Panc1 (cell line): ENCODE results near the gene NT5DC2. TPM values are rescaled to one million over a fixed set of nuclear protein-coding genes. Genes with fewer than 3 reads are reported as not detected.

Experiments
- ATAC-seq: fragments of 200-7000 bp; cut with Tn5 transposase; 2 replicates; pipeline ENCODE4 v1.9.1; 2020; ENCODE audit warnings: mild to moderate bottlenecking, moderate library complexity
- BruUV-seq: library from RNA; stranded (reverse); fragments of 400-500 nt; replicated peaks from 2 replicates; lab custom pipeline; 2021; lab: Mats Ljungman, UMichigan
- CTCF ChIA-PET: fragments of 300-600 bp; sonication (Branson Sonifier 250); formaldehyde crosslinking; loops from one replicate; lab custom pipeline; 2022; ENCODE audit warnings: antibody characterized with exemption; lab: Charles Lee
- POLR2A ChIA-PET: fragments of 300-600 bp; sonication (Branson Sonifier 250); formaldehyde crosslinking; loops from one replicate; lab custom pipeline; 2022; ENCODE audit warnings: antibody characterized with exemption; lab: Charles Lee
- DNase-seq: peaks from one replicate; pipeline ENCODE4 v3.0.0-alpha.2; 2010; ENCODE audit warnings: low read depth, low spot score
- H3K27ac ChIP-seq: 2 replicates; pipeline ENCODE4 v1.5.1; 2011; ENCODE audit warnings: mild to moderate bottlenecking, low read length, inconsistent platforms
- H3K27me3 ChIP-seq: fragments of 200-500 bp; sonication (Bioruptor generic); 2 replicates; pipeline ENCODE4 v1.6.0; 2014; ENCODE audit warnings: low read length, inconsistent platforms; ENCODE audit not compliant: control insufficient read depth, insufficient read depth
- H3K36me3 ChIP-seq: fragments of 200-500 bp; sonication (Bioruptor generic); 2 replicates; pipeline ENCODE4 v1.5.1; 2014; ENCODE audit warnings: inconsistent platforms, mild to moderate bottlenecking, low read length, moderate library complexity; ENCODE audit not compliant: control insufficient read depth, insufficient read depth
- H3K4me1 ChIP-seq: 2 replicates; pipeline ENCODE4 v1.5.1; 2011; ENCODE audit warnings: inconsistent platforms, mild to moderate bottlenecking, low read length, moderate library complexity; ENCODE audit not compliant: control insufficient read depth, insufficient read depth
- H3K4me3 ChIP-seq, 2 experiments: 2 replicates each; pipeline ENCODE4 v1.5.1; 2011 to 2012; ENCODE audit warnings: low read depth in 2 of 2, low read length in 2 of 2, mild to moderate bottlenecking in 2 of 2, inconsistent platforms in 1 of 2, moderate library complexity in 1 of 2
- H3K9me3 ChIP-seq: fragments of 200-500 bp; sonication (Bioruptor generic); 2 replicates; pipeline ENCODE4 v1.5.1; 2014; ENCODE audit warnings: low read depth, mild to moderate bottlenecking, inconsistent platforms, low read length, moderate library complexity; ENCODE audit not compliant: control insufficient read depth, insufficient read depth
- POLR2AphosphoS5 ChIP-seq: IDR thresholded peaks from 2 replicates; pipeline ENCODE4 v1.6.1; 2012; ENCODE audit warnings: mild to moderate bottlenecking, low read depth, low read length, moderate library complexity
- SIN3A ChIP-seq: IDR thresholded peaks from 2 replicates; pipeline ENCODE4 v1.6.1; 2012; ENCODE audit warnings: low read depth, mild to moderate bottlenecking, low read length, moderate library complexity, borderline replicate concordance; ENCODE audit not compliant: insufficient read depth
- TCF7L2 ChIP-seq: IDR thresholded peaks from 2 replicates; pipeline ENCODE4 v1.6.1; 2011; ENCODE audit warnings: mild to moderate bottlenecking, low read depth, low read length, inconsistent platforms
- in situ Hi-C: cut with HindIII; loops from 2 replicates; pipeline ENCODE4 v1.10.0; 2016; ENCODE audit warnings: low sequenced_read_pairs, low pct_unique_long_range_greater_than_20kb
- intact Hi-C: fragments of 100-400 bp; cut with micrococcal nuclease; formaldehyde crosslinking; loops from one replicate; pipeline ENCODE4 v1.10.0; 2022; ENCODE audit not compliant: unreplicated experiment
- total RNA-seq: library from RNA; stranded (reverse); gene quantifications from one replicate; pipeline ENCODE4 v1.2.1, GENCODE V29; 2021; ENCODE audit not compliant: unreplicated experiment
- TF ChIP-seq, protein P1 (sequence below), 2 experiments: IDR thresholded peaks; 2 replicates each; pipeline ENCODE4 v1.6.1; 2011 to 2012; ENCODE audit warnings: low read depth in 2 of 2, control low read depth in 1 of 2, low read length in 1 of 2, mild to moderate bottlenecking in 1 of 2, moderate library complexity in 1 of 2; ENCODE audit not compliant: insufficient read depth in 1 of 2
- TF ChIP-seq, protein P2 (sequence below): fragments of 450-650 bp; IDR thresholded peaks from 2 replicates; pipeline ENCODE4 v1.5.1; 2017; ENCODE audit warnings: mild to moderate bottlenecking

The NT5DC2 gene
- total RNA-seq, 1 experiment from 2014 or later: 137 TPM

- Histone ChIP-seq H3K9me3 (no peaks in the 10 kb centered on the region), H3K4me3 (no peak overlapping the region), H3K27me3 (no peaks in the 10 kb centered on the region), H3K4me1 (no peaks in the 10 kb centered on the region), H3K27ac (no peak overlapping the region), H3K36me3 (no peaks in the 10 kb centered on the region)
- ChIA-PET POLR2A (no interaction called here), CTCF (no interaction called here)
- intact Hi-C loops: no loop called here
- TF ChIP-seq, protein P1, sequence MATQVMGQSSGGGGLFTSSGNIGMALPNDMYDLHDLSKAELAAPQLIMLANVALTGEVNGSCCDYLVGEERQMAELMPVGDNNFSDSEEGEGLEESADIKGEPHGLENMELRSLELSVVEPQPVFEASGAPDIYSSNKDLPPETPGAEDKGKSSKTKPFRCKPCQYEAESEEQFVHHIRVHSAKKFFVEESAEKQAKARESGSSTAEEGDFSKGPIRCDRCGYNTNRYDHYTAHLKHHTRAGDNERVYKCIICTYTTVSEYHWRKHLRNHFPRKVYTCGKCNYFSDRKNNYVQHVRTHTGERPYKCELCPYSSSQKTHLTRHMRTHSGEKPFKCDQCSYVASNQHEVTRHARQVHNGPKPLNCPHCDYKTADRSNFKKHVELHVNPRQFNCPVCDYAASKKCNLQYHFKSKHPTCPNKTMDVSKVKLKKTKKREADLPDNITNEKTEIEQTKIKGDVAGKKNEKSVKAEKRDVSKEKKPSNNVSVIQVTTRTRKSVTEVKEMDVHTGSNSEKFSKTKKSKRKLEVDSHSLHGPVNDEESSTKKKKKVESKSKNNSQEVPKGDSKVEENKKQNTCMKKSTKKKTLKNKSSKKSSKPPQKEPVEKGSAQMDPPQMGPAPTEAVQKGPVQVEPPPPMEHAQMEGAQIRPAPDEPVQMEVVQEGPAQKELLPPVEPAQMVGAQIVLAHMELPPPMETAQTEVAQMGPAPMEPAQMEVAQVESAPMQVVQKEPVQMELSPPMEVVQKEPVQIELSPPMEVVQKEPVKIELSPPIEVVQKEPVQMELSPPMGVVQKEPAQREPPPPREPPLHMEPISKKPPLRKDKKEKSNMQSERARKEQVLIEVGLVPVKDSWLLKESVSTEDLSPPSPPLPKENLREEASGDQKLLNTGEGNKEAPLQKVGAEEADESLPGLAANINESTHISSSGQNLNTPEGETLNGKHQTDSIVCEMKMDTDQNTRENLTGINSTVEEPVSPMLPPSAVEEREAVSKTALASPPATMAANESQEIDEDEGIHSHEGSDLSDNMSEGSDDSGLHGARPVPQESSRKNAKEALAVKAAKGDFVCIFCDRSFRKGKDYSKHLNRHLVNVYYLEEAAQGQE (IDR thresholded peaks at IDR 0.05; ENCODE audit: insufficient read depth in 1 of 2, low read depth in 2 of 2, low read length in 1 of 2): no peak
- TF ChIP-seq SIN3A (no peak), POLR2AphosphoS5 (no peak), TCF7L2 (no peak)
- TF ChIP-seq, protein P2, sequence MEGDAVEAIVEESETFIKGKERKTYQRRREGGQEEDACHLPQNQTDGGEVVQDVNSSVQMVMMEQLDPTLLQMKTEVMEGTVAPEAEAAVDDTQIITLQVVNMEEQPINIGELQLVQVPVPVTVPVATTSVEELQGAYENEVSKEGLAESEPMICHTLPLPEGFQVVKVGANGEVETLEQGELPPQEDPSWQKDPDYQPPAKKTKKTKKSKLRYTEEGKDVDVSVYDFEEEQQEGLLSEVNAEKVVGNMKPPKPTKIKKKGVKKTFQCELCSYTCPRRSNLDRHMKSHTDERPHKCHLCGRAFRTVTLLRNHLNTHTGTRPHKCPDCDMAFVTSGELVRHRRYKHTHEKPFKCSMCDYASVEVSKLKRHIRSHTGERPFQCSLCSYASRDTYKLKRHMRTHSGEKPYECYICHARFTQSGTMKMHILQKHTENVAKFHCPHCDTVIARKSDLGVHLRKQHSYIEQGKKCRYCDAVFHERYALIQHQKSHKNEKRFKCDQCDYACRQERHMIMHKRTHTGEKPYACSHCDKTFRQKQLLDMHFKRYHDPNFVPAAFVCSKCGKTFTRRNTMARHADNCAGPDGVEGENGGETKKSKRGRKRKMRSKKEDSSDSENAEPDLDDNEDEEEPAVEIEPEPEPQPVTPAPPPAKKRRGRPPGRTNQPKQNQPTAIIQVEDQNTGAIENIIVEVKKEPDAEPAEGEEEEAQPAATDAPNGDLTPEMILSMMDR: no peak
- DNase-seq (no peak), ATAC-seq (no peak)
- BruUV-seq: no TSS peak
- in situ Hi-C loops: no loop called here
These were observed 52.6 kb downstream of the NT5DC2 start for GRCh38 chr3:52480768-52481715.

GRCh38 chr3:52479877-52480575 lies 53.6 kb downstream of the NT5DC2 start:
- H3K4me3 ChIP-seq: no peak overlapping the region
- H3K27me3 ChIP-seq: no peaks in the 10 kb centered on the region
- in situ Hi-C loops (no loop called here), intact Hi-C loops (no loop called here)
- no peaks in the 10 kb centered on the region for H3K4me1 ChIP-seq
- no peaks in the 10 kb centered on the region for H3K36me3 ChIP-seq
- DNase-seq: no peak
- ATAC-seq: no peak
- no peak overlapping the region for H3K27ac ChIP-seq
- ChIA-PET POLR2A (interaction anchor here (0.6 kb wide), 1 partner anchor 332 kb away, joined by 4 read pairs; no protein-coding TSS in a partner anchor), CTCF (no interaction called here)
- TF ChIP-seq SIN3A: no peak
- TF ChIP-seq, protein P1 (IDR thresholded peaks at IDR 0.05; ENCODE audit: insufficient read depth in 1 of 2, low read depth in 2 of 2, low read length in 1 of 2): no peak
- TF ChIP-seq TCF7L2: no peak
- TF ChIP-seq, protein P2: no peak
- no peak for TF ChIP-seq POLR2AphosphoS5
- BruUV-seq: no TSS peak
- H3K9me3 ChIP-seq: no peaks in the 10 kb centered on the region
